HG02943 (cell line): ENCODE data around the gene POLR2A.

Source experiments
- ATAC-seq: cut with Tn5 transposase; IDR thresholded peaks from one replicate; pipeline ENCODE4 v1.9.1; 2021; ENCODE audit warnings: mild to moderate bottlenecking, low read depth, moderate library complexity; ENCODE audit not compliant: unreplicated experiment

POLR2A gene

GRCh38 chr17:7548585-7549400 lies 64.6 kb downstream of the POLR2A start, which contains the start of gene TNFSF12:
Gene TNFSF12, plus strand, starts transcription at chr17:7549058. Its CDS starts 96 bp downstream, at chr17:7549154.
- no peak for ATAC-seq
